ENCODE measurements around the gene KIAA1217. TPM values are rescaled to one million over a fixed set of nuclear protein-coding genes. Genes with fewer than 3 reads are reported as not detected.

The KIAA1217 gene
- total RNA-seq, 1 donor from 2014 or later = 73.2 TPM

DNA sequence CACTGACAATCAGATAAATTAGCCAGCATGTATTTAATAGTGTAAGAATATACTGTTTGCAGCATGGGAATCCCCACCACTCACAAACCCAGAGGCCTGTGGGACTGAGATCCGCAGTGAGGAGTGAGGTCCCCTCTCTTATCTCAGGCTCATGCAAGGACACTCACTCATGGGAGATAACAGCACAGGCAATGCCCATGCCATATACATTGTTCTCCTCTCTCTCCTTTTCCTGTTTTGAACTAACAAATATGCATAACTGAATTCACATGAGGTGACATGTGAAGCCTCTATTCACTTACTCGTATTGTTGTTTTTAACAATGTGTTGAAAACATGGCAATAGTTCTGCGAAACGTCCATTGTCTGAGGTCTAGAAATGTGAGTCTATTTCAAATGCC is 284.2 kb downstream of the KIAA1217 start:
- H3K4me3 Mint-ChIP-seq = no peak overlapping the region
- TF ChIP-seq, protein P1, sequence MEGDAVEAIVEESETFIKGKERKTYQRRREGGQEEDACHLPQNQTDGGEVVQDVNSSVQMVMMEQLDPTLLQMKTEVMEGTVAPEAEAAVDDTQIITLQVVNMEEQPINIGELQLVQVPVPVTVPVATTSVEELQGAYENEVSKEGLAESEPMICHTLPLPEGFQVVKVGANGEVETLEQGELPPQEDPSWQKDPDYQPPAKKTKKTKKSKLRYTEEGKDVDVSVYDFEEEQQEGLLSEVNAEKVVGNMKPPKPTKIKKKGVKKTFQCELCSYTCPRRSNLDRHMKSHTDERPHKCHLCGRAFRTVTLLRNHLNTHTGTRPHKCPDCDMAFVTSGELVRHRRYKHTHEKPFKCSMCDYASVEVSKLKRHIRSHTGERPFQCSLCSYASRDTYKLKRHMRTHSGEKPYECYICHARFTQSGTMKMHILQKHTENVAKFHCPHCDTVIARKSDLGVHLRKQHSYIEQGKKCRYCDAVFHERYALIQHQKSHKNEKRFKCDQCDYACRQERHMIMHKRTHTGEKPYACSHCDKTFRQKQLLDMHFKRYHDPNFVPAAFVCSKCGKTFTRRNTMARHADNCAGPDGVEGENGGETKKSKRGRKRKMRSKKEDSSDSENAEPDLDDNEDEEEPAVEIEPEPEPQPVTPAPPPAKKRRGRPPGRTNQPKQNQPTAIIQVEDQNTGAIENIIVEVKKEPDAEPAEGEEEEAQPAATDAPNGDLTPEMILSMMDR (conservative IDR thresholded peaks at IDR 0.05) = no peak
- H3K27ac Mint-ChIP-seq = no peak overlapping the region
- H3K4me1 Mint-ChIP-seq (ENCODE audit: unreplicated experiment) = peaks cover 4% of the 10 kb centered on the region
- H3K9me3 Mint-ChIP-seq = no peaks in the 10 kb centered on the region
- no peak for DNase-seq (ENCODE audit: extremely low spot score, unreplicated experiment)
- peaks cover 41% of the 10 kb centered on the region for H3K36me3 Mint-ChIP-seq
- H3K27me3 Mint-ChIP-seq = no peaks in the 10 kb centered on the region

DNA sequence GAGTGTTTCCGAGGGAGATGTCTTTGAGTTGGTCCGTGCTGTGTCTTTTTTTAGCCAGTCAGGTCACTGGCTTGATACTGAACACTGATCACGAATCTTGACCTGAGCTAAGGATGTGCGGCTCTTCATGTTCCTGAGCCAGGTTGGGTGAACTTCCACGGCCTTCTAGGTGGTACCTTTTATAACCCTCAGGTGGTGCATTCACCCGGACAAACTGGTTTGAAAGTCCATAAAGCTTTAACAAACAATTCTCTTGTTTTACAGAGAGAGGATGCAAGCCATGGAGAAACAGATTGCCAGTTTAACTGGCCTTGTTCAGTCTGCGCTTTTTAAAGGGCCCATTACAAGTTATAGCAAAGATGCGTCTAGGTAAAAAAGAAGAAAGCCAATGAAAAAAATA is 285.3 kb downstream of the KIAA1217 start:
- Mint-ChIP-seq H3K27me3 (no peaks in the 10 kb centered on the region), H3K4me3 (no peak overlapping the region), H3K4me1 (ENCODE audit: unreplicated experiment) (no peaks in the 10 kb centered on the region), H3K36me3 (peaks cover 39% of the 10 kb centered on the region), H3K27ac (peak overlapping the region; percentile 21), H3K9me3 (no peaks in the 10 kb centered on the region)
- TF ChIP-seq, protein P1 (conservative IDR thresholded peaks at IDR 0.05) = no peak
- DNase-seq (ENCODE audit: extremely low spot score, unreplicated experiment) = no peak

DNA sequence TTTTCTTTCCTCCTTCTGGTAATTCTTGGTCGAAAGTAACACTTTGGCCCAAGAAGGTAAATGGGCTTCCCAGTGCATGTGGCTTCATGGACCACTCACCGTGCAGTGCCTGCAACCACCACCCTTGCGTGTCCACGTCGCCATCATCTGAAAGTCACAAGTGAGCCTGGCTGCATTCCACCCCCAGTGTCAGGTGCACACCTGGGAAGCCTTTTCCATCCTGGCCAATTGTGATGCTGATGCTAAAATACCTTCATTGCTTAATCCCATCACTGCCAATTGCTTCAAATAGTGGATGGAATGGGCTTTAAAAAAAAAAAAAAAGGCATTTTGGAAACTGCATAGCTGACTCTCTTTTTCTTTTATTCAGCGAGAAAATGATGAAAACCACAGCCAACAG is 285.8 kb downstream of the KIAA1217 start:
- TF ChIP-seq, protein P1 (conservative IDR thresholded peaks at IDR 0.05) = no peak
- H3K9me3 Mint-ChIP-seq = no peaks in the 10 kb centered on the region
- H3K27me3 Mint-ChIP-seq = no peaks in the 10 kb centered on the region
- no peak for DNase-seq (ENCODE audit: extremely low spot score, unreplicated experiment)
- no peaks in the 10 kb centered on the region for H3K4me1 Mint-ChIP-seq (ENCODE audit: unreplicated experiment)
- no peak overlapping the region for H3K4me3 Mint-ChIP-seq
- peak overlapping the region; percentile 56 for H3K27ac Mint-ChIP-seq
- peaks cover 39% of the 10 kb centered on the region for H3K36me3 Mint-ChIP-seq

DNA sequence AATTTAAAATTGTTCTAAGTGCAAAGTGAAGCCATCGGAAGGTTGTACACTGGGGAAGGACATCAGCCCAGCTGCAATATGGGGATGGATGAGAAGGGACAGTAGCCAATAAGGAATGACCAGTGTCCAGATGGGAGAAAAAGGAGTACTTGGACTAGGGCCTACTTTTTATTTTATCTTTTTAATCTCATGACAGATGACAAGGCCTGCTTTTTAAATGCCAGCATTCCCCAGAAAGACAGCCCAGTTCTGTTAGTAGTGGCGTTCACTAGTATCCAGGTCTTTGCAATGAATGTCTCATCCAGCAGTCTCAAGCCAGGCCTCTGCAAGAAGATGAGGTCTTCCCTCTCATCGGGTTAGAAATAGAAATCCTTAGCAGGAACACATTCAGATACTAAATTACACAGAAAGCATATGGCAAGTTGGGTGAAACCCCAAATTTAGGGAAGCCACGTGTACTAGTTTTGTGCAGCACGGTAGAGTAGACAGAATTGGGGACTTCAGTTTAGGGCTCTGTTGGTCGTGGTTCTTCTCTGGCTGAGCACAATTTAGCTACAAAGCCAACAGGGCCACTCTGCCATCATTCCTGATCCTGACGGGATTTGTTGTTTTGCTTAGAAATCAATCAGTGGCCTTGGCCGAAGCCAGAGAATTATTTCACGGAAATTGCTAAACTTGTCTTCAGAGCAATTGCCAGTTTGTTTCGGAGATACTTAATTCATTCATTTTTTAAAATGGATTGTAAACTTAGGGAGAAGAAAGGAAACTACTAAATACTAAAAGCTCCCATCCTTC is 286.9 kb downstream of the KIAA1217 start:
- Mint-ChIP-seq H3K9me3 (no peaks in the 10 kb centered on the region), H3K27ac (no peak overlapping the region), H3K4me3 (no peak overlapping the region), H3K27me3 (no peaks in the 10 kb centered on the region), H3K36me3 (peaks cover 39% of the 10 kb centered on the region), H3K4me1 (ENCODE audit: unreplicated experiment) (no peaks in the 10 kb centered on the region)
- TF ChIP-seq, protein P1 (conservative IDR thresholded peaks at IDR 0.05) = no peak
- no peak for DNase-seq (ENCODE audit: extremely low spot score, unreplicated experiment)

DNA sequence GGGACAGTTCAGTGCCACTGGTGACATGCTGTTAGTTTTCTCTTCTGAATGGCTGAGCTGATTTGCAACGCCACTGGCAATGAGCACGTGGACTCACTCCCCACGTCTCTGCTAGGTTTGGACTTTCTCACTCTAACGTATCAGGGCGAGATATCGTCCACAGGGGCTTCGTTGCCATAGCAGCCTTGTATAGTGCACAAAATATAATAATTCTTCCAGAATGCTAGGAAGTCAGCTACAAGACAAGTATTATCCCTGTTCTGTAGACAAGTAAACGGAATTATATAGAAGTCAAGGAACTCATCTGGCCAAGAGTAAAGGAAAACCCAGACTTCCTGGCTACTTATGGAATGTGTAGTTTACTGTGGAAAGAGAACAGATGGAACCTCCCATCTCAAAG is 288.0 kb downstream of the KIAA1217 start:
- Mint-ChIP-seq H3K27ac (no peak overlapping the region), H3K27me3 (no peaks in the 10 kb centered on the region), H3K9me3 (no peaks in the 10 kb centered on the region), H3K36me3 (peaks cover 40% of the 10 kb centered on the region), H3K4me3 (no peak overlapping the region), H3K4me1 (ENCODE audit: unreplicated experiment) (no peaks in the 10 kb centered on the region)
- TF ChIP-seq, protein P1 (conservative IDR thresholded peaks at IDR 0.05) = no peak
- DNase-seq (ENCODE audit: extremely low spot score, unreplicated experiment) = no peak
